GM12801 (cell line): ENCODE measurements around the gene UMAD1.

ENCODE experiments used
- CTCF ChIP-seq: IDR thresholded peaks from one replicate; pipeline ENCODE4 v1.5.1; 2011; ENCODE audit warnings: control low read depth; ENCODE audit not compliant: insufficient read length; ENCODE audit errors: extremely low read depth

UMAD1 gene

GRCh38 chr7:7848246-7848645 is 207.7 kb downstream of the UMAD1 start:
- TF ChIP-seq CTCF, result no peak

GRCh38 chr7:7848892-7849291 is 208.3 kb downstream of the UMAD1 start:
- no peak for TF ChIP-seq CTCF

- TF ChIP-seq CTCF, result no peak
Observed at GRCh38 chr7:7850150-7850549, 209.6 kb downstream of the UMAD1 start.

GRCh38 chr7:7851381-7851780 is 210.8 kb downstream of the UMAD1 start:
- TF ChIP-seq CTCF, result no peak

GRCh38 chr7:7851991-7852390 is 211.4 kb downstream of the UMAD1 start:
- TF ChIP-seq CTCF, result no peak

- TF ChIP-seq CTCF, result no peak
Observed at GRCh38 chr7:7857143-7857583, 216.6 kb downstream of the UMAD1 start.

- TF ChIP-seq CTCF, result no peak
Observed at GRCh38 chr7:7858559-7858958, 218.0 kb downstream of the UMAD1 start.

- no peak for TF ChIP-seq CTCF
Observed at GRCh38 chr7:7859411-7859810, 218.9 kb downstream of the UMAD1 start.
